Measurements from ENCODE around the gene CHMP6. TPM values are rescaled to one million over a fixed set of nuclear protein-coding genes. Genes with fewer than 3 reads are reported as not detected.

CHMP6 gene
- total and polyA plus RNA-seq, 9 of the 15 experiments (the other 6 are each of a cell fraction or from before 2014, with no cell fraction given) = 0.25 to 30.4 (median 13.4) TPM

DNA sequence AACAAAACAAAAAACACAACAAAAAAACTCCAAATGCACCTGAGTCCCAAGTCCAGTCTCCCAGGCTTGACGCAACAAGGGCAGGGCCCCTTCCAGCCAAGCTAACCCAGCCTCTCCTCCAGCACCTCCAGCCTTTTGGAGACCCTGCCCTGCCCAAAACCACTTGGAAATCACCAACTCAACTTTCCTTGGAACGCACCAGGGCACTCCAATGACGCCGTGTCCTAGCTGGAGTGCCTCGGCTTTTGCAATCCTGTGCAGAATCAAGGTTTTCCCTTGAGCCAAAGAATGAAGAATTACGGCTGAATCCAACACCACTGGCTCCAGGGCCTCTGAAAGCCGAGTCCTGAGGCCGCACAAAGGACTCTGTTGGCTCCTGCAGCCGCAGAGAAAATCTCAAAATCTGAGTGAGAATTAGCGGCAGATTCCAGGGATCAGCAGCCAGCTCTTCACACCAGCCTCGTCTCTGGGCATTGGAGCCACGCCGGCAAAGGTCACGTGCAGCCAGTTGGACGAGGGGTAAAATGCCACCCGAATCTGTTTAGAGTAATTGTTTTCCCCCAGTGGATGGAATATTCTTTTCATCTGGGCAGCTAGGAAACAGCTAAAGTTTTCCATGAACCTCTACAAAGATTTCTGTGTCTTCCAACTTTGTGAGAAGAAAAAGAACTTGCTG, 33.6 kb downstream of the CHMP6 start:
- H3K4me2 ChIP-seq (ENCODE audit: insufficient read depth, low read length) = no peak overlapping the region
- no peaks in the 10 kb centered on the region for H3K9me1 ChIP-seq (ENCODE audit: control insufficient read depth, insufficient read depth, low read length)
- WGBS (ENCODE audit: insufficient coverage, low coverage, missing lambda C conversion rate) = 67% methylated on average over 16 of the region's 16 CpGs
- H3K9me3 ChIP-seq (replicated peaks; ENCODE audit: control insufficient read depth, insufficient read depth, low read depth, low read length) = no peaks in the 10 kb centered on the region
- no peak overlapping the region for H3K27ac ChIP-seq (ENCODE audit: extremely low read depth, low read depth, low read length)
- no peaks in the 10 kb centered on the region for H3K36me3 ChIP-seq (ENCODE audit: control insufficient read depth, insufficient read depth, low read length)
- H3K79me2 ChIP-seq (ENCODE audit: control insufficient read depth, insufficient read depth, low read length) = peaks cover 7% of the 10 kb centered on the region; the same call in 1 of the 3 replicates
- ChIA-PET POLR2A (interaction anchor here (1.1 kb wide), 1 partner anchor 70 kb away, joined by 3 read pairs; no protein-coding TSS in a partner anchor), CTCF (ENCODE audit: low intra/inter-chr PET ratio) (interaction anchor here (1.1 kb wide), 1 partner anchor 76 kb away, joined by 7 read pairs; no protein-coding TSS in a partner anchor)
- 0 out of 5 replicates have a peak, but pooled peaks cover 0 to 4% of the 10 kb centered on the region in 2 experiments for H3K27me3 ChIP-seq (ENCODE audit: control insufficient read depth in 2 of 2, insufficient read depth in 2 of 2, low read length in 2 of 2)
- 0 out of 4 replicates have a peak overlapping the region, but pooled peaks of 1 of the 2 experiments have one; percentile 28 for H3K9ac ChIP-seq (ENCODE audit: insufficient read depth in 1 of 2, low read depth in 2 of 2, low read length in 2 of 2)
- intact Hi-C loops (cut with micrococcal nuclease) (no loop called here), in situ Hi-C loops (cut with MboI) (no loop called here)
- FAIRE-seq (no peak), ATAC-seq (no peak), DNase-seq (ENCODE audit: extremely low read depth in 1 of 4, low spot score in 3 of 4) (no peak)
- no peaks in the 10 kb centered on the region for H4K20me1 ChIP-seq (replicated peaks; ENCODE audit: control insufficient read depth, insufficient read depth, low read length)
- H3K4me3 ChIP-seq = no peak overlapping the region
- peaks cover 27 to 64% of the 10 kb centered on the region in 2 experiments for H3K4me1 ChIP-seq (replicated peaks in 1 of 2; ENCODE audit: control insufficient read depth in 2 of 2, insufficient read depth in 2 of 2, low read length in 2 of 2)
- no peak overlapping the region for H2AFZ ChIP-seq (ENCODE audit: low read depth, low read length)
- no TSS peak for BruUV-seq (replicated peaks)
- no peak for TF ChIP-seq HOXB6 (CRISPR knock-in tag; IDR thresholded peaks at IDR 0.05; ENCODE audit: borderline replicate concordance)
- TF ChIP-seq, protein P1, sequence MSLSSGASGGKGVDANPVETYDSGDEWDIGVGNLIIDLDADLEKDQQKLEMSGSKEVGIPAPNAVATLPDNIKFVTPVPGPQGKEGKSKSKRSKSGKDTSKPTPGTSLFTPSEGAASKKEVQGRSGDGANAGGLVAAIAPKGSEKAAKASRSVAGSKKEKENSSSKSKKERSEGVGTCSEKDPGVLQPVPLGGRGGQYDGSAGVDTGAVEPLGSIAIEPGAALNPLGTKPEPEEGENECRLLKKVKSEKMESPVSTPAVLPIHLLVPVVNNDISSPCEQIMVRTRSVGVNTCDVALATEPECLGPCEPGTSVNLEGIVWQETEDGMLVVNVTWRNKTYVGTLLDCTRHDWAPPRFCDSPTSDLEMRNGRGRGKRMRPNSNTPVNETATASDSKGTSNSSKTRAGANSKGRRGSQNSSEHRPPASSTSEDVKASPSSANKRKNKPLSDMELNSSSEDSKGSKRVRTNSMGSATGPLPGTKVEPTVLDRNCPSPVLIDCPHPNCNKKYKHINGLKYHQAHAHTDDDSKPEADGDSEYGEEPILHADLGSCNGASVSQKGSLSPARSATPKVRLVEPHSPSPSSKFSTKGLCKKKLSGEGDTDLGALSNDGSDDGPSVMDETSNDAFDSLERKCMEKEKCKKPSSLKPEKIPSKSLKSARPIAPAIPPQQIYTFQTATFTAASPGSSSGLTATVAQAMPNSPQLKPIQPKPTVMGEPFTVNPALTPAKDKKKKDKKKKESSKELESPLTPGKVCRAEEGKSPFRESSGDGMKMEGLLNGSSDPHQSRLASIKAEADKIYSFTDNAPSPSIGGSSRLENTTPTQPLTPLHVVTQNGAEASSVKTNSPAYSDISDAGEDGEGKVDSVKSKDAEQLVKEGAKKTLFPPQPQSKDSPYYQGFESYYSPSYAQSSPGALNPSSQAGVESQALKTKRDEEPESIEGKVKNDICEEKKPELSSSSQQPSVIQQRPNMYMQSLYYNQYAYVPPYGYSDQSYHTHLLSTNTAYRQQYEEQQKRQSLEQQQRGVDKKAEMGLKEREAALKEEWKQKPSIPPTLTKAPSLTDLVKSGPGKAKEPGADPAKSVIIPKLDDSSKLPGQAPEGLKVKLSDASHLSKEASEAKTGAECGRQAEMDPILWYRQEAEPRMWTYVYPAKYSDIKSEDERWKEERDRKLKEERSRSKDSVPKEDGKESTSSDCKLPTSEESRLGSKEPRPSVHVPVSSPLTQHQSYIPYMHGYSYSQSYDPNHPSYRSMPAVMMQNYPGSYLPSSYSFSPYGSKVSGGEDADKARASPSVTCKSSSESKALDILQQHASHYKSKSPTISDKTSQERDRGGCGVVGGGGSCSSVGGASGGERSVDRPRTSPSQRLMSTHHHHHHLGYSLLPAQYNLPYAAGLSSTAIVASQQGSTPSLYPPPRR (CRISPR knock-in tag; IDR thresholded peaks at IDR 0.05; ENCODE audit: borderline replicate concordance) = no peak
- TF ChIP-seq, protein P2, sequence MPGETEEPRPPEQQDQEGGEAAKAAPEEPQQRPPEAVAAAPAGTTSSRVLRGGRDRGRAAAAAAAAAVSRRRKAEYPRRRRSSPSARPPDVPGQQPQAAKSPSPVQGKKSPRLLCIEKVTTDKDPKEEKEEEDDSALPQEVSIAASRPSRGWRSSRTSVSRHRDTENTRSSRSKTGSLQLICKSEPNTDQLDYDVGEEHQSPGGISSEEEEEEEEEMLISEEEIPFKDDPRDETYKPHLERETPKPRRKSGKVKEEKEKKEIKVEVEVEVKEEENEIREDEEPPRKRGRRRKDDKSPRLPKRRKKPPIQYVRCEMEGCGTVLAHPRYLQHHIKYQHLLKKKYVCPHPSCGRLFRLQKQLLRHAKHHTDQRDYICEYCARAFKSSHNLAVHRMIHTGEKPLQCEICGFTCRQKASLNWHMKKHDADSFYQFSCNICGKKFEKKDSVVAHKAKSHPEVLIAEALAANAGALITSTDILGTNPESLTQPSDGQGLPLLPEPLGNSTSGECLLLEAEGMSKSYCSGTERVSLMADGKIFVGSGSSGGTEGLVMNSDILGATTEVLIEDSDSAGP (CRISPR knock-in tag; IDR thresholded peaks at IDR 0.05) = no peak
- TF ChIP-seq HMG20A (CRISPR knock-in tag; conservative IDR thresholded peaks at IDR 0.05) = no peak
- no peak for TF ChIP-seq MTA2 (IDR thresholded peaks at IDR 0.05; ENCODE audit: low read depth)
- no peak for TF ChIP-seq ELF1 (tag; IDR thresholded peaks at IDR 0.05)
- no peak for TF ChIP-seq CCNT2 (IDR thresholded peaks at IDR 0.05; ENCODE audit: borderline replicate concordance, extremely low read depth, insufficient read length, low read depth, low read length)
- no peak for TF ChIP-seq NFATC3 (IDR thresholded peaks at IDR 0.05)
- no peak for TF ChIP-seq ESRRB (CRISPR knock-in tag; IDR thresholded peaks at IDR 0.05; ENCODE audit: borderline replicate concordance)
